ENCODE data around the gene ACO2.
"Not testable (repeated sequence)": the region's sequence is repeated elsewhere in the genome, so short reads cannot be mapped to it uniquely, and the experiment has no call there.

Gene ACO2

DNA sequence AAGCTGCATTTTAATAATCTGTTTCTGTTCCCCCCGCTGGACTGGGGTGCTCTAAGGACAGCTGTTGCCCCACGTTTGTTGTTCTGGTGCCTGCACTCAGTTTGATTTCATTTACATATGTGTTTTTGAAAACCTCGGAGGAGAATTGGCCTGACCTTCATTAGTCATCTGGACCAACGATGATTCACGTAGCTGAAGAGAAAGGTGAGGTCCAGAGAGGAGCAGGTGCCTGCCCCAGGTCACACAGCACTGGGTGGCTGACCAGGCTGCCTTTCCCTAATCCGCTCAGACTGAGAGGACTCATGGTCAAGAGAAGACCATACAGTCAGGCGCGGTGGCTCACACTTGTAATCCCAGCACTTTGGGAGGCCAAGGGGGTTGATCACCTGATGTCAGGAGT, 95.6 kb downstream of the ACO2 start:
- in situ Hi-C loops (cut with MboI; ENCODE audit: low sequenced_read_pairs), result no loop called here

DNA sequence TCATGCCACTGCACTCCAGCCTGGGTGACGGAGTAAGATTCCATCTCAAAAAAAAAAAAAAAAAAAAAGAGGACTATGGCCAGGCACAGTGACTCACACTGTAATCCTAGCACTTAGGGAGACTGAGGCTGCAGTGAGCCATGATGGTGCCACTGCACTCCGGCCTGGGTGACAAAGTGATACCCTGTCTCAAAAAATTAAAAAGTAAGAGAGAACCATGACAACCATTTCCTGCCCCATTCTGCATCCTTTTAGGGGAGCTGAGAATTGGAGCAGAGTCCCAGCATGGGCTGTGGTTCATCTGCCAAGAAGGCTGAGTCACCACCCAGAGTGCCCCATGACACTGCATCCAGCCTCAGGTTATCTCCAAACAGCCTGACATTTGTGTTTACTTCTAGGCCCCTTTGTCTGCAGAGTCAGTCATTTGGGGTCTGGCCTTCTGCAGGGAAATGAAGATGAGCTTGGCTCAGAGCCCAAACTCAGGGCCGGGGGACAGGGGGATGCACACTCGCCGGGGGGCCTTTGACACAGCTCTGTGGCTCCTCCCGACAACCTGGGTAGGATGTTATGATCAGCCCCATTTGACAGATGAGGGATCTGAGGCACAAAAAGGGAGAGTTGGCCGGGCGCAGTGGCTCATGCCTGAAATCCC, 96.6 kb downstream of the ACO2 start:
- in situ Hi-C loops (cut with MboI; ENCODE audit: low sequenced_read_pairs), result no loop called here

DNA sequence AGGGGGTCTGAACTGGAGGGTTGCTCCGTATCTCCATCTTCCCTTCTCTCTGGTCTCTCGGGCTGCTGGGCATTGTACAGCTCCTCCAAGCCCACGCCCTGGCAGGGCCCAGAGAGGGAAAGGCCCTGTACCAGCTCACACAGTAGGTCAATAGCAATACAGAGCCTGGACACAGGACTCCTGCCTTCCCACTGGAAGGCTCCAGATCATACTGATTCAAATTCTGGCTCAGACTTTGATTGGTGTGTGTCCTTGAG, 98.5 kb downstream of the ACO2 start:
- in situ Hi-C loops (cut with MboI; ENCODE audit: low sequenced_read_pairs), result no loop called here

DNA sequence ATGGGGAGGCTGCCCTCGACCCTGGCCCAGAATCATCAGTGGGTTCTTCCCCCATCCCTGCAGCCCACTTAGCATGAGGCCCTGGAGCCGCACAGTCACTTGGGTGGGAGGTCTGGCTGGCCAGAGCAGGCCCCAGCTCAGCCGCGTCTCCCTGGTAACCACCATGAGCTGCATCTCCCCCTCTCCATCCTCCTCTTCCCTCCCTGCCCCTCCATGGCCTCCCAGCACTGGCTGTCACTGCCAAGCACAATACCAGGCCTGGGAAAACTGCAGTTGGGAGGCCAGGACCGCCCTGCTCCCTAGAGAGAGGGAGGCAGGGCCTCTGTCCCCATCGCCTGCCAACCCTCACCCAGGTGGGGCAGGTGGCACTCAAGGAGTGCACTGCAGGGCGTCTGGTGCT, 99.9 kb downstream of the ACO2 start:
- in situ Hi-C loops (cut with MboI; ENCODE audit: low sequenced_read_pairs), result no loop called here

DNA sequence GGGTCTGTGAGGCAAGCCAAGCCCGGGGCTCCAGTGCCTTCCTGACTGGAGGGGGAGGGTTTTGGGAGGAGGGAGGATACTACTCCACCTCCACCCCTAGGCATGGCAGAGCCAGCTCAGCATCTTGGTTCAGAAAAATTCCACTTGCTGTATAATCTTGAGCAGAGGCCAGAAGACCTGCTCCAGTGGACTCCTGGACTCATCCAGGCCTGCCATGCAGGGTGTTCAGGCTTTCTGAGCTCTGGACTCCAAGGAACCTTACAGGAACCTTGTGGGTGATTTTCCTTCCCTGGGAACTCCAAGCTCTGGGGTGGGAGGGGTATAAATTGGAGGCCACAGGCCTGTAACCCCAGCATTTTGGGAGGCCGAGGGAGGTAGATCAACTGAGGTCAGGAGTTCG, 101.3 kb downstream of the ACO2 start:
- in situ Hi-C loops (cut with MboI; ENCODE audit: low sequenced_read_pairs), result no loop called here

DNA sequence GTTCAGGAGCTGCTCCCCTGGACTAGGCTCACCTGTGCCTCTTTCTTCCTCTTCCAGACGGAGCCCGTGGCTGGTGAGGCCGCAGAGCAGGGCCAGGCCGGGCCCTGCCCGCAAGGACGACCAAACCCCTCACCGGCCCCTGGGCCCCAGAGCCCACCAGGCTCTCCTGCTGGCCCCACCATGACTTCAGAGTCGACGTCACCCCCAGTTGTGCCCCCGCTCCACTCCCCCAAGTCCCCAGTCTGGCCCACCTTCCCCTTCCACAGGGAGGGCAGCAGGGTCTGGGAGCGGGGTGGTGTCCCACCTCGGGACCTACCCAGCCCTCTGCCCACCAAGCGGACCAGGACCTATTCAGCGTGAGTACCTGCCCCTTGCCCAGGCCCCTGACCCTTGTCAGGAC, 102.9 kb downstream of the ACO2 start:
- in situ Hi-C loops (cut with MboI; ENCODE audit: low sequenced_read_pairs), result no loop called here

DNA sequence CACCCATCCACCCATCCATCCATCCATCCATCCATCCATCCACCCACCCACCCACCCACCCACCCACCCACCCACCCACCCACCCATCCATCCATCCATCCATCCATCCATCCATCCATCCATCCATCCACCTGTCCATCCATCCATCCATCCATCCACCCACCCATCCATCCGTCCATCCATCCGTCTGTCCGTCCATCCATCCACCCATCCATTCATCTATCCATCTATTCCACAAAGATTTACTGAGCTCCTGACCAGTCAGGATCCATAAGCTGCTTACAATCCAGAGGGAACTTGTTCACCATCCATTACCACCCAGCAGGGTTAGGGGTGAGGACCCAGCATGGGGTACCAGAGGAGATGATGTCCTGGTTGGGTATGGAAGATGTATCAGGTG, 103.4 kb downstream of the ACO2 start:
- in situ Hi-C loops (cut with MboI; ENCODE audit: low sequenced_read_pairs), result not testable (repeated sequence)

DNA sequence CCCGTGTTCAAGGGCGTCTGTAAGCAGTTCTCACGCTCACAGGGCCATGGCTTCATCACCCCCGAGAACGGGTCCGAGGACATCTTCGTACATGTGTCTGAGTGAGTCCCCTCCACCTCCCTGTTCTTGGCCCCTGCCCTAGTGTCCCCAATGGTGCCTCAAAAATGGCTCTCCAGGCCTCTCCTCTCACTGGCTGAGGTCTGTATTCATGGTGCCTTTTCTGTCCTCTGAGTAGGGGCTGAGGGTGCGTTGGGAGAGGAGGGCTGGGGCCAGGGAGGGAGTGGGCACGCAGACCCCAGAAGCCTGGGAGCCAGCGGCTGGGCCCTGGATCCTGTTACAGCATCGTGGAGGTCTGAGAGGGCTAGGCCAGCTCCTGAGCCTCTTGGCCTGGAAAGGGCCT, 104.8 kb downstream of the ACO2 start:
- in situ Hi-C loops (cut with MboI; ENCODE audit: low sequenced_read_pairs), result no loop called here

DNA sequence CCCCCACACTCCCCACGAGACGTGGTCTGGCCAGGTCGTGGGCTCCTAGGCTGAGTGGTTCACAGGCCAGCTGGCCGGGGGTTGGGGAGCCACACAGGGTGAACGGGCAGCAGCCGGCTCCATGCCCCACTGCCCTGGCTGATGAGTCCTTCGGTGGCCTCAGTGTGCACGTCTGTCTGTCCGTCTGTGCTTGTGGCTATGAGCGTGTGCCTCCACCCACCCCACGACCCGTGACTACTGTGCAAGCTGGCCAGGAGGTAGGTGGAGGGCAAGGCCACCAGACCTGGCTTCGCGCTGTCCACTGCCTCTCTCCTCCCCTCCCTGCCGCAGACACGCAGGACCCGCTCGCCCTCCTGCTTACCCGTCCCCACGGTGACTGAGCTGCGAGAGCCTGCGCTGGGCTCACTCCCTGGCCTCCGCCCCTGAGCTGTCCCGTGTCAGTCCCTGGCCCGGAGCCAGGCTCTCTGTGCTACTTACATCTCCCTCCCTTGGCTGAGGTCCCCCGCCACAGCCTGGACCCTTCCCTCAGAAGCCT, 106.0 kb downstream of the ACO2 start:
- in situ Hi-C loops (cut with MboI; ENCODE audit: low sequenced_read_pairs), result no loop called here

DNA sequence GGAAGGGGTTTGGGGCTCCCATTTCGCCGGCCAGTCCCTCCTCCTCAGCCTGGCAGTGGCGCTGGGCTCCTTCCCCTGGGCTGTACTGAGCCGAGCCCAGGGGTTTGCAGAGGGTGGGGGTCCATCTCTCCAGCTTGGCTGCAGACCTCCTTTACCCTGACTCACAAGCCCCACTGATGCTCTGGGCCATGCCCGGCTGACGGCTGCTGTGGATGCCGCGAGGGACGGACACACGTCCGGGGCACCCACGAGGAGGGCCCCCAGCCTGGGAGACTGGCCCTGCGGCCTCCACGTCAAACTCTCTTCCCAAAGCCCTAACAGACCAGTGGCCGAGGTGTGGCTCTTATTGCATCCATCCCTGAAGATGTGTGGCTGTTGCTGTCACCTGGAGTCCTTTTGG, 106.6 kb downstream of the ACO2 start:
- in situ Hi-C loops (cut with MboI; ENCODE audit: low sequenced_read_pairs), result no loop called here

DNA sequence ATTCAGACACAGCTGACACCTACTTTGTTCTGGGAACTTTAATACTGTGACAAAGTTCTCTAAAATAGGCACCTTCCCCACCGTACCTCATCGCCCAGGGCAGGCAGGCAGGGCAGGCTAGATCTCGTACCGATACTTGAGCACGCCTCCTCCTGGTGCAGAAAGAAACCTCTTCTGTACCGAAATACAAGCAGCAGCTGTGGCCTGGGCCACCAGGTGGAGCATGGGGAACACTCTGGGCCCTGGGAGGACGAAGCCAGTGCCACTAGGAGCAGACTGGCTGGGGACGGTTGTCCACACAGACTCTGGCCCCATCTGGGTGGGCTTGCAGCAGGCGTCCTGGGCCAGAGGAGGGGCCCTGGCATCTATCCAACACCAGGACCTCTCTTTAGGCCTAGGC, 108.0 kb downstream of the ACO2 start:
- in situ Hi-C loops (cut with MboI; ENCODE audit: low sequenced_read_pairs), result no loop called here

DNA sequence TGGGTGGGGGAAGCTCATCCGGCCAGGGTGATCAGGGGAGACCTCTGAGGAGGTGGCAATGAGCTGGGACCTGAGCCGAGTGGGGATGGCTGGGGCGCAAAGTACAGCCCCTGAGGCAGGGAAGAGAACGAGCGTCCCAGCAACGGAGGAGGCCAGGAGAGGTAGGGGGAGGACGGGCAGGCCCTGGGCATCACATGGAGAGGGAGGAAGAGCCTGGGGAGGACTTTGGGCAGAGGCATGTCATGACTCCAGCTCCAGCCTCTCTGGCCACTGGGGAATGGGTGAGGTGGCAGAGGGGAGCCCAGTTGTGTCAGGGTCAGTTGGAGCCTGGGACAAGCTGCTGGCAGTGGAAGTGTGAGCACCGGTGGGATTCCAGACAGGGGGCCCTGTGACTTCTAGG, 109.2 kb downstream of the ACO2 start:
- in situ Hi-C loops (cut with MboI; ENCODE audit: low sequenced_read_pairs), result no loop called here
